ENCODE results near the gene SOX13. TPM values are rescaled to one million over a fixed set of nuclear protein-coding genes. Genes with fewer than 3 reads are reported as not detected.

The SOX13 gene
- total and polyA plus RNA-seq, 9 of the 15 experiments (the other 6 are each of a cell fraction or from before 2014, with no cell fraction given), result 0.03 to 0.35 (median 0.06) TPM; not detected in 5

GRCh38 chr1:204171751-204172178 is 98.8 kb downstream of the SOX13 start (continued):
- TF ChIP-seq ZNF695 (CRISPR knock-in tag; IDR thresholded peaks at IDR 0.05) (peak; percentile 95), CREB1 (IDR thresholded peaks at IDR 0.05) (no peak), CREB1 (CRISPR knock-in tag; IDR thresholded peaks at IDR 0.05) (no peak), ZNF696 (CRISPR knock-in tag; conservative IDR thresholded peaks at IDR 0.05) (no peak), NUFIP1 (IDR thresholded peaks at IDR 0.05; ENCODE audit: partially characterized antibody) (no peak), CBFA2T2 (conservative IDR thresholded peaks at IDR 0.05) (no peak), ZBTB17 (CRISPR knock-in tag; IDR thresholded peaks at IDR 0.05) (peak; percentile 94), YBX1 (IDR thresholded peaks at IDR 0.05) (no peak), CBX2 (IDR thresholded peaks at IDR 0.05; ENCODE audit: insufficient read depth, low read length, poor library complexity, severe bottlenecking) (no peak), CBX3 (IDR thresholded peaks at IDR 0.05; ENCODE audit: borderline replicate concordance in 1 of 2, low read length in 2 of 2) (no peak), NFIX (CRISPR knock-in tag; IDR thresholded peaks at IDR 0.05; ENCODE audit: low read depth) (no peak), ZEB2 (IDR thresholded peaks at IDR 0.05) (no peak), ZNF764 (CRISPR knock-in tag; IDR thresholded peaks at IDR 0.05; ENCODE audit: low read depth) (no peak), MLX (CRISPR knock-in tag; conservative IDR thresholded peaks at IDR 0.05) (no peak)
- TF ChIP-seq, protein P1, sequence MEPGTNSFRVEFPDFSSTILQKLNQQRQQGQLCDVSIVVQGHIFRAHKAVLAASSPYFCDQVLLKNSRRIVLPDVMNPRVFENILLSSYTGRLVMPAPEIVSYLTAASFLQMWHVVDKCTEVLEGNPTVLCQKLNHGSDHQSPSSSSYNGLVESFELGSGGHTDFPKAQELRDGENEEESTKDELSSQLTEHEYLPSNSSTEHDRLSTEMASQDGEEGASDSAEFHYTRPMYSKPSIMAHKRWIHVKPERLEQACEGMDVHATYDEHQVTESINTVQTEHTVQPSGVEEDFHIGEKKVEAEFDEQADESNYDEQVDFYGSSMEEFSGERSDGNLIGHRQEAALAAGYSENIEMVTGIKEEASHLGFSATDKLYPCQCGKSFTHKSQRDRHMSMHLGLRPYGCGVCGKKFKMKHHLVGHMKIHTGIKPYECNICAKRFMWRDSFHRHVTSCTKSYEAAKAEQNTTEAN (CRISPR knock-in tag; IDR thresholded peaks at IDR 0.05), result no peak
- TF ChIP-seq, protein P2, sequence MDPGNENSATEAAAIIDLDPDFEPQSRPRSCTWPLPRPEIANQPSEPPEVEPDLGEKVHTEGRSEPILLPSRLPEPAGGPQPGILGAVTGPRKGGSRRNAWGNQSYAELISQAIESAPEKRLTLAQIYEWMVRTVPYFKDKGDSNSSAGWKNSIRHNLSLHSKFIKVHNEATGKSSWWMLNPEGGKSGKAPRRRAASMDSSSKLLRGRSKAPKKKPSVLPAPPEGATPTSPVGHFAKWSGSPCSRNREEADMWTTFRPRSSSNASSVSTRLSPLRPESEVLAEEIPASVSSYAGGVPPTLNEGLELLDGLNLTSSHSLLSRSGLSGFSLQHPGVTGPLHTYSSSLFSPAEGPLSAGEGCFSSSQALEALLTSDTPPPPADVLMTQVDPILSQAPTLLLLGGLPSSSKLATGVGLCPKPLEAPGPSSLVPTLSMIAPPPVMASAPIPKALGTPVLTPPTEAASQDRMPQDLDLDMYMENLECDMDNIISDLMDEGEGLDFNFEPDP (CRISPR knock-in tag; IDR thresholded peaks at IDR 0.05), result peak; percentile 85; the same call in 1 of the 2 replicates
- TF ChIP-seq, protein P3, sequence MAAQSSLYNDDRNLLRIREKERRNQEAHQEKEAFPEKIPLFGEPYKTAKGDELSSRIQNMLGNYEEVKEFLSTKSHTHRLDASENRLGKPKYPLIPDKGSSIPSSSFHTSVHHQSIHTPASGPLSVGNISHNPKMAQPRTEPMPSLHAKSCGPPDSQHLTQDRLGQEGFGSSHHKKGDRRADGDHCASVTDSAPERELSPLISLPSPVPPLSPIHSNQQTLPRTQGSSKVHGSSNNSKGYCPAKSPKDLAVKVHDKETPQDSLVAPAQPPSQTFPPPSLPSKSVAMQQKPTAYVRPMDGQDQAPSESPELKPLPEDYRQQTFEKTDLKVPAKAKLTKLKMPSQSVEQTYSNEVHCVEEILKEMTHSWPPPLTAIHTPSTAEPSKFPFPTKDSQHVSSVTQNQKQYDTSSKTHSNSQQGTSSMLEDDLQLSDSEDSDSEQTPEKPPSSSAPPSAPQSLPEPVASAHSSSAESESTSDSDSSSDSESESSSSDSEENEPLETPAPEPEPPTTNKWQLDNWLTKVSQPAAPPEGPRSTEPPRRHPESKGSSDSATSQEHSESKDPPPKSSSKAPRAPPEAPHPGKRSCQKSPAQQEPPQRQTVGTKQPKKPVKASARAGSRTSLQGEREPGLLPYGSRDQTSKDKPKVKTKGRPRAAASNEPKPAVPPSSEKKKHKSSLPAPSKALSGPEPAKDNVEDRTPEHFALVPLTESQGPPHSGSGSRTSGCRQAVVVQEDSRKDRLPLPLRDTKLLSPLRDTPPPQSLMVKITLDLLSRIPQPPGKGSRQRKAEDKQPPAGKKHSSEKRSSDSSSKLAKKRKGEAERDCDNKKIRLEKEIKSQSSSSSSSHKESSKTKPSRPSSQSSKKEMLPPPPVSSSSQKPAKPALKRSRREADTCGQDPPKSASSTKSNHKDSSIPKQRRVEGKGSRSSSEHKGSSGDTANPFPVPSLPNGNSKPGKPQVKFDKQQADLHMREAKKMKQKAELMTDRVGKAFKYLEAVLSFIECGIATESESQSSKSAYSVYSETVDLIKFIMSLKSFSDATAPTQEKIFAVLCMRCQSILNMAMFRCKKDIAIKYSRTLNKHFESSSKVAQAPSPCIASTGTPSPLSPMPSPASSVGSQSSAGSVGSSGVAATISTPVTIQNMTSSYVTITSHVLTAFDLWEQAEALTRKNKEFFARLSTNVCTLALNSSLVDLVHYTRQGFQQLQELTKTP (IDR thresholded peaks at IDR 0.05; ENCODE audit: low read depth in 1 of 2, partially characterized antibody in 2 of 2), result no peak
